ENCODE data around the gene CD160. TPM values are rescaled to one million over a fixed set of nuclear protein-coding genes. Genes with fewer than 3 reads are reported as not detected.

The CD160 gene
- total RNA-seq, 1 donor = not detected

GRCh38 chr1:145729666-145730436, 10.6 kb downstream of the CD160 start:
- Histone ChIP-seq H3K4me1 (ENCODE audit: insufficient read depth, low read length) (peaks cover 19% of the 10 kb centered on the region), H2AFZ (ENCODE audit: low read length) (no peak overlapping the region), H3K9me3 (ENCODE audit: low read depth, low read length) (no peaks in the 10 kb centered on the region), H3K4me3 (ENCODE audit: insufficient read depth, low read length) (no peak overlapping the region), H4K20me1 (ENCODE audit: insufficient read depth, low read length) (no peaks in the 10 kb centered on the region), H3K4me2 (ENCODE audit: insufficient read depth, low read length) (peak overlapping the region; percentile 51), H3K27ac (ENCODE audit: low read depth, low read length) (peak overlapping the region; percentile 23), H3K79me2 (ENCODE audit: insufficient read depth, low read length) (no peaks in the 10 kb centered on the region), H3K27me3 (ENCODE audit: insufficient read depth, low read length) (no peaks in the 10 kb centered on the region), H3K36me3 (ENCODE audit: insufficient read depth, low read length) (no peaks in the 10 kb centered on the region)
- DNase-seq (ENCODE audit: insufficient read length, low spot score, missing footprints) = no peak
- no peak for TF ChIP-seq CTCF (IDR thresholded peaks at IDR 0.05; ENCODE audit: extremely low read depth, low read depth, low read length)

DNA sequence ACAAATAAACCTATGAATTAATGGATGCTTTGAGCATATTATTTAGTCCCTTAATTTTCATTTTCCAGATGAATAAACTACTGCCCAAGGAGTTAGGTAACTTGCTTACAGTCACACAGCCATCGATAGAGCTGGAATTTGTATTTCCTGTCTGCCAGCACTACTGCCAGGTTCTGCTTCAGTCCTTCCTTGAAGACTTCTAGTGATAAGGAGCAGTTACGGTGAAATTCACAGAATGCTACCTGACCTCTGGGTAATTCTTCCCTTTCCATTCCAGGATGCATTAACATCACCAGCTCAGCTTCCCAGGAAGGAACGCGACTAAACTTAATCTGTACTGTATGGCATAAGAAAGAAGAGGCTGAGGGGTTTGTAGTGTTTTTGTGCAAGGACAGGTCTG, 11.2 kb downstream of the CD160 start:
- Histone ChIP-seq H3K27me3 (ENCODE audit: insufficient read depth, low read length) (no peaks in the 10 kb centered on the region), H3K4me1 (ENCODE audit: insufficient read depth, low read length) (peaks cover 19% of the 10 kb centered on the region), H3K9me3 (ENCODE audit: low read depth, low read length) (no peaks in the 10 kb centered on the region), H3K4me2 (ENCODE audit: insufficient read depth, low read length) (no peak overlapping the region), H4K20me1 (ENCODE audit: insufficient read depth, low read length) (no peaks in the 10 kb centered on the region), H3K79me2 (ENCODE audit: insufficient read depth, low read length) (no peaks in the 10 kb centered on the region), H3K4me3 (ENCODE audit: insufficient read depth, low read length) (no peak overlapping the region), H3K36me3 (ENCODE audit: insufficient read depth, low read length) (no peaks in the 10 kb centered on the region), H3K27ac (ENCODE audit: low read depth, low read length) (no peak overlapping the region), H2AFZ (ENCODE audit: low read length) (no peak overlapping the region)
- DNase-seq (ENCODE audit: insufficient read length, low spot score, missing footprints) = no peak
- TF ChIP-seq CTCF (IDR thresholded peaks at IDR 0.05; ENCODE audit: extremely low read depth, low read depth, low read length) = no peak

DNA sequence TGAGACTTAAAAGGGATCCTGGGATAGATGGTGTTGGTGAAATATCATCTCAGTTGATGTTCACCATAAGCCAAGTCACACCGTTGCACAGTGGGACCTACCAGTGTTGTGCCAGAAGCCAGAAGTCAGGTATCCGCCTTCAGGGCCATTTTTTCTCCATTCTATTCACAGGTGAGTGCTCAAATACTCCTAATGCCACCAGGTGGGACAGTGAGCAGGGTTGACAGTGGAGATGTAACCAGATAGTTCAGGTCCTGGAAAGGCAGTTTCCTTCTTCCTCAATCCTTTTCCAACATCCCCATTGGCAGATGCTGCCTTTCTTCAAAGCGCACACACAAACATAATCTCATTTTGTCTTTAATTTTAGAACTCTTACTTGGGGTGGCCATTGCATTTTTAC, 11.6 kb downstream of the CD160 start:
- H3K79me2 ChIP-seq (ENCODE audit: insufficient read depth, low read length) = no peaks in the 10 kb centered on the region
- H3K36me3 ChIP-seq (ENCODE audit: insufficient read depth, low read length) = no peaks in the 10 kb centered on the region
- TF ChIP-seq CTCF (IDR thresholded peaks at IDR 0.05; ENCODE audit: extremely low read depth, low read depth, low read length) = no peak
- H3K4me2 ChIP-seq (ENCODE audit: insufficient read depth, low read length) = no peak overlapping the region
- no peak overlapping the region for H2AFZ ChIP-seq (ENCODE audit: low read length)
- H3K27ac ChIP-seq (ENCODE audit: low read depth, low read length) = no peak overlapping the region
- H3K9me3 ChIP-seq (ENCODE audit: low read depth, low read length) = no peaks in the 10 kb centered on the region
- H4K20me1 ChIP-seq (ENCODE audit: insufficient read depth, low read length) = no peaks in the 10 kb centered on the region
- H3K4me1 ChIP-seq (ENCODE audit: insufficient read depth, low read length) = peaks cover 19% of the 10 kb centered on the region
- DNase-seq (ENCODE audit: insufficient read length, low spot score, missing footprints) = no peak
- H3K27me3 ChIP-seq (ENCODE audit: insufficient read depth, low read length) = no peaks in the 10 kb centered on the region
- no peak overlapping the region for H3K4me3 ChIP-seq (ENCODE audit: insufficient read depth, low read length)

- peaks cover 13% of the 10 kb centered on the region for H3K4me1 ChIP-seq (ENCODE audit: insufficient read depth, low read length)
- H3K4me3 ChIP-seq (ENCODE audit: insufficient read depth, low read length) = no peak overlapping the region
- H3K27me3 ChIP-seq (ENCODE audit: insufficient read depth, low read length) = no peaks in the 10 kb centered on the region
- no peaks in the 10 kb centered on the region for H3K79me2 ChIP-seq (ENCODE audit: insufficient read depth, low read length)
- no peaks in the 10 kb centered on the region for H4K20me1 ChIP-seq (ENCODE audit: insufficient read depth, low read length)
- H3K27ac ChIP-seq (ENCODE audit: low read depth, low read length) = no peak overlapping the region
- TF ChIP-seq CTCF (IDR thresholded peaks at IDR 0.05; ENCODE audit: extremely low read depth, low read depth, low read length) = no peak
- DNase-seq (ENCODE audit: insufficient read length, low spot score, missing footprints) = no peak
- no peak overlapping the region for H3K4me2 ChIP-seq (ENCODE audit: insufficient read depth, low read length)
- H3K36me3 ChIP-seq (ENCODE audit: insufficient read depth, low read length) = peaks cover 2% of the 10 kb centered on the region
- H3K9me3 ChIP-seq (ENCODE audit: low read depth, low read length) = no peaks in the 10 kb centered on the region
- no peak overlapping the region for H2AFZ ChIP-seq (ENCODE audit: low read length)
Observed at GRCh38 chr1:145736191-145736590, 16.9 kb downstream of the CD160 start.
